Progenitor cell of endocrine pancreas (in vitro differentiated cells): Measurements from ENCODE around the gene SHLD2. TPM values are rescaled to one million over a fixed set of nuclear protein-coding genes. Genes with fewer than 3 reads are reported as not detected.
"Not testable (repeated sequence)": the region's sequence is repeated elsewhere in the genome, so short reads cannot be mapped to it uniquely, and the experiment has no call there.

Experiments
- DNase-seq: peaks from one replicate; pipeline ENCODE4 v3.0.0; 2021; ENCODE audit warnings: low spot score; ENCODE audit not compliant: unreplicated experiment
- H3K27ac Mint-ChIP-seq: 2 replicates; pipeline ENCODE4 v1.8.0; 2021; ENCODE audit warnings: mild to moderate bottlenecking, moderate library complexity, mixed read lengths
- H3K27me3 Mint-ChIP-seq: 2 replicates; pipeline ENCODE4 v1.8.0; 2021; ENCODE audit warnings: mixed read lengths
- H3K36me3 Mint-ChIP-seq: 2 replicates; pipeline ENCODE4 v1.8.0; 2022; ENCODE audit warnings: mixed read lengths; ENCODE audit not compliant: insufficient read depth
- H3K4me1 Mint-ChIP-seq: 2 replicates; pipeline ENCODE4 v1.8.0; 2021; ENCODE audit warnings: low read depth, mixed read lengths
- H3K4me3 Mint-ChIP-seq: 2 replicates; pipeline ENCODE4 v1.8.0; 2021; ENCODE audit warnings: low read depth, mild to moderate bottlenecking, moderate library complexity, mixed read lengths
- H3K9me3 Mint-ChIP-seq: 2 replicates; pipeline ENCODE4 v1.8.0; 2021; ENCODE audit warnings: low read depth, mixed read lengths
- CTCF ChIP-seq: fragments of 200-600 bp; sonication (generic); IDR thresholded peaks from one replicate; pipeline ENCODE4 v1.5.0; 2021; ENCODE audit warnings: antibody characterized with exemption, mild to moderate bottlenecking; ENCODE audit not compliant: unreplicated experiment
- total RNA-seq: library from RNA; stranded (reverse); gene quantifications from 2 replicates; pipeline ENCODE4 v1.2.1, GENCODE V29; 2021

SHLD2 gene
- total RNA-seq, 1 donor from 2014 or later, result 18.9 TPM

- not testable (repeated sequence) for H3K36me3 Mint-ChIP-seq, H3K27me3 Mint-ChIP-seq, H3K27ac Mint-ChIP-seq, H3K9me3 Mint-ChIP-seq, H3K4me1 Mint-ChIP-seq, H3K4me3 Mint-ChIP-seq, DNase-seq
These were observed 50.6 kb downstream of the SHLD2 start for GRCh38 chr10:87145598-87145997.

- H3K4me3 Mint-ChIP-seq, DNase-seq, H3K36me3 Mint-ChIP-seq, H3K27ac Mint-ChIP-seq, H3K4me1 Mint-ChIP-seq, H3K9me3 Mint-ChIP-seq, H3K27me3 Mint-ChIP-seq: not testable (repeated sequence)
- TF ChIP-seq CTCF, result peak; percentile 38
These were observed 54.1 kb downstream of the SHLD2 start for GRCh38 chr10:87149020-87149609.

DNA sequence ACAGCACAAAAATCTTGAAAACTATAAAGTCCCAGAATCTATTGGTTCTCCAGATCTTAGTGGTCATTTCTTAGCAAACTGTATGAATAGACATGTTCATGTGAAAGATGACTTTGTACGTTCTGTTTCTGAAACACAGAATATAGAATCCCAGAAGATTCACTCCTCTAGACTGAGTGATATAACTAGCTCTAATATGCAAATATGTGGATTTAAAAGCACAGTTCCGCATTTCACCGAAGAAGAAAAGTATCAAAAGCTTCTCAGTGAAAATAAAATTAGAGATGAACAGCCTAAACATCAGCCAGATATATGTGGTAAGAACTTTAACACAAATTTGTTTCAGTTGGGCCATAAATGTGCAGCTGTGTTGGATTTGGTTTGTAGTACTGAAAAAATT, 56.5 kb downstream of the SHLD2 start:
- not testable (repeated sequence) for H3K27me3 Mint-ChIP-seq, H3K4me3 Mint-ChIP-seq, H3K27ac Mint-ChIP-seq, H3K4me1 Mint-ChIP-seq, H3K36me3 Mint-ChIP-seq, H3K9me3 Mint-ChIP-seq, DNase-seq

- not testable (repeated sequence) for DNase-seq, H3K9me3 Mint-ChIP-seq, H3K4me1 Mint-ChIP-seq, H3K4me3 Mint-ChIP-seq, H3K27me3 Mint-ChIP-seq, H3K36me3 Mint-ChIP-seq, H3K27ac Mint-ChIP-seq
These were observed 61.8 kb downstream of the SHLD2 start for GRCh38 chr10:87156841-87157240.

- not testable (repeated sequence) for DNase-seq, H3K9me3 Mint-ChIP-seq, H3K27me3 Mint-ChIP-seq, H3K4me1 Mint-ChIP-seq, H3K27ac Mint-ChIP-seq, H3K4me3 Mint-ChIP-seq, H3K36me3 Mint-ChIP-seq
These were observed 62.8 kb downstream of the SHLD2 start for GRCh38 chr10:87157821-87158220.

- not testable (repeated sequence) for H3K4me3 Mint-ChIP-seq, H3K36me3 Mint-ChIP-seq, DNase-seq, H3K27me3 Mint-ChIP-seq, H3K27ac Mint-ChIP-seq, H3K9me3 Mint-ChIP-seq, H3K4me1 Mint-ChIP-seq
These were observed 67.8 kb downstream of the SHLD2 start for GRCh38 chr10:87162703-87163293.

DNA sequence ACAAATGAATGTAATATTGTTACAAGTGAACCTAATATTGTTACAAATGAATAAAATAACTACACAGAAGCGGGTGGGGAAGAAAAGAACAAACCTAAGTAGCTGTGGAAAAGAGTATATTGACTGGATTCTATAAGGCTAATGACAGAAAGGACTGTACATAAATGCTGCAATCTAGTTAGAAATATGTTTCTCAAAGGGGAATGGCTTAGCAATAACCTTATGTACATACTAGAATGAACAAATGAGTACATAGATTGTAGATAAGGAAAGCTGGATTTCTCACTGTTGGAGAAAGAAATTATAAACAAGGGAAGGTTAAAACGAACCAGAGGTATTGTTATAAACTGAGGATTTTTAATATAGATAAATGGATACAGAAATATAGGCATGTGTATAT, 68.4 kb downstream of the SHLD2 start:
- not testable (repeated sequence) for H3K36me3 Mint-ChIP-seq, H3K27ac Mint-ChIP-seq, H3K4me3 Mint-ChIP-seq, H3K9me3 Mint-ChIP-seq, H3K4me1 Mint-ChIP-seq, H3K27me3 Mint-ChIP-seq, DNase-seq

DNA sequence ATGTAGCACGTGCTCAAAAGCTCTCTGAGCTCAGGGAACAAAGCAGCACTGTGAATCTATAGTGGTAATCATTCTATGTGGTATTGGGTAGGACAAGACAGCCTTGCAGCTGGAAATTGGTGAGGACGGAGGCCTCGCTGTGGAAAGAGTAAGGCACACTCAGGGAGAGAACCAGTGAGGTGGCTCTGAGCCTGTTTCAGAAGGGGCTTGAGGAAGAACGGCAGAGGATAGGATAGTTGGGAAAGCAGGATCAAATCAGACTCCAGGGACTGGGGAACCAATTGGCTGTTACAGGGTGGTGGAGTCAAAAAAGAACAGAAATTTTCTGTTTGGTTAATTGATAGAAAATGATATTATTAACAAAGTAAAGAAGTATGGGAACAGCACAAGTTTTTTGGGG, 74.9 kb downstream of the SHLD2 start:
- H3K27ac Mint-ChIP-seq, H3K9me3 Mint-ChIP-seq, H3K27me3 Mint-ChIP-seq, H3K36me3 Mint-ChIP-seq, H3K4me3 Mint-ChIP-seq, H3K4me1 Mint-ChIP-seq, DNase-seq: not testable (repeated sequence)

DNA sequence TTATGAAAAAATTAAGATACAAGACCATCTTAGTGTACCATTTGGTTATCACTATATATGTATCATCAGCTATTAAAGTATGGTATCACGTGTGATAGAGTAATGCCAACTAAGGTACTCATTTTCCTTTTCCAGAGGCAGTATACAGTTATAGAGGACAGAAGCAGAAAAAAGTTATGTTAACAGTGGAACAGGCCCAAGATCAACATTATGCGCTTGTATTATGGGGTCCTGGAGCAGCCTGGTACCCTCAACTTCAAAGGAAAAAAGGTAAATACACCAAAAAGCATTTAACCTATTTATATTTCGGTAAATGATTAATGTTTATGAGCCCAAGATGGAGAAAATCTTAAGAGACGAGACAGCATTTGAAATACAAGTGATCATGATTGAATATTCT, 75.7 kb downstream of the SHLD2 start:
- H3K9me3 Mint-ChIP-seq, H3K4me3 Mint-ChIP-seq, H3K36me3 Mint-ChIP-seq, H3K4me1 Mint-ChIP-seq, H3K27ac Mint-ChIP-seq, DNase-seq, H3K27me3 Mint-ChIP-seq: not testable (repeated sequence)

DNA sequence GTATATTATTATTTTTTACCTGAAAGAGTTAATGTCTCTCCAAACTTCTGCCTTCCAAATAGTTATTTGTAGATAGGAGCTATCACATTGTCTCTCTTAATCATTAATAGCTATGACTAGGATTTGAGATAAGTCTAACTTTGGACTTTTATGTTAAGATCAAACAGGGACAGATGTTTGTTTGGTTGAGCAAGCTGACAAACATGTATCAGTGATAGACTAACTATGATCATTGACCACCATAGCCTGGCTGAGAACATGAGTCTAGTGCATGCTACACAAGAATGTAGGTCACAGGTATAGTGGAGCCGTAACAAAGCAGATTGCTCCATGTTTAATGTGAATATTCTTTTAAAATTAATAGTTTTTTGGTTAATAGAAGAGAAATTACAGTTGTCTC, 76.7 kb downstream of the SHLD2 start:
- DNase-seq, H3K36me3 Mint-ChIP-seq, H3K4me1 Mint-ChIP-seq, H3K27ac Mint-ChIP-seq, H3K9me3 Mint-ChIP-seq, H3K4me3 Mint-ChIP-seq, H3K27me3 Mint-ChIP-seq: not testable (repeated sequence)

- H3K4me3 Mint-ChIP-seq, H3K36me3 Mint-ChIP-seq, DNase-seq, H3K4me1 Mint-ChIP-seq, H3K9me3 Mint-ChIP-seq, H3K27me3 Mint-ChIP-seq, H3K27ac Mint-ChIP-seq: not testable (repeated sequence)
These were observed 77.2 kb downstream of the SHLD2 start for GRCh38 chr10:87172178-87172577.

GRCh38 chr10:87177587-87177986, 82.6 kb downstream of the SHLD2 start:
- H3K27me3 Mint-ChIP-seq, H3K36me3 Mint-ChIP-seq, H3K4me3 Mint-ChIP-seq, H3K4me1 Mint-ChIP-seq, H3K9me3 Mint-ChIP-seq, DNase-seq, H3K27ac Mint-ChIP-seq: not testable (repeated sequence)

GRCh38 chr10:87184421-87184820, 89.4 kb downstream of the SHLD2 start:
- not testable (repeated sequence) for H3K4me3 Mint-ChIP-seq, H3K4me1 Mint-ChIP-seq, H3K9me3 Mint-ChIP-seq, H3K27me3 Mint-ChIP-seq, DNase-seq, H3K27ac Mint-ChIP-seq
- H3K36me3 Mint-ChIP-seq, result peaks cover 15% of the 10 kb centered on the region
